ENCODE data around the gene PRR13.

DNA sequence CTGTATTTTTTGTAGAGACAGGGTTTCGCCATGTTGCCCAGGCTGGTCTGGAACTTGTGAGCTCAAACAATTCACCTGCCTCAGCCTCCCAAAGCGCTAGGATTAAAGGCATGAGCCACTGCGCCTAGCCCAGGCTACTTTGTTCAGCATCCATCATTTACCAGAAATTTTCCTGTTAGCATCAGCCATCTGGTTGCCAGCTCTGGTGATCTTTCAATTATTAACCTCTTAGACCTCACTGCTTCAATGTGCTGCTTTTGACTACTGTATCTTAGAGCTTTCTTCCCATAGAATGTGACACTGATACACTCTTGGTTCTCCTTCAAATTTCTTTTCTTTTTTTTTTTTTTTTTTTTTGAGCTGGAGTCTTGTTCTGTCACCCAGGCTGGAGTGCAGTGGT is 23.3 kb upstream of the PRR13 start:
- TF ChIP-seq FOXM1 (IDR thresholded peaks at IDR 0.05; ENCODE audit: borderline replicate concordance) (no peak), TARDBP (IDR thresholded peaks at IDR 0.05) (no peak), BHLHE40 (IDR thresholded peaks at IDR 0.05; ENCODE audit: borderline replicate concordance) (no peak), HDGF (IDR thresholded peaks at IDR 0.05; ENCODE audit: borderline replicate concordance) (no peak)

Data from HEK293T (cell line).